WTC11 (cell line): Measurements from ENCODE around the gene CACNA2D1. TPM values are rescaled to one million over a fixed set of nuclear protein-coding genes. Genes with fewer than 3 reads are reported as not detected.

Source experiments
- ATAC-seq: fragments of 200-7000 bp; cut with Tn5 transposase; 2 replicates; pipeline ENCODE4 v1.10.0; 2021; ENCODE audit warnings: mild to moderate bottlenecking, moderate library complexity
- CTCF ChIA-PET: fragments of 300-600 bp; sonication (Branson Sonifier 250); formaldehyde crosslinking; loops from one replicate; lab custom pipeline; 2021; ENCODE audit warnings: antibody characterized with exemption; lab: Charles Lee
- POLR2A ChIA-PET: fragments of 350-600 bp; sonication (Branson Sonifier 250); formaldehyde crosslinking; loops from one replicate; lab custom pipeline; 2021; ENCODE audit warnings: antibody characterized with exemption; lab: Charles Lee
- DNase-seq: peaks from one replicate; pipeline ENCODE4 v3.0.0; 2021; ENCODE audit warnings: low spot score
- H3K27ac Mint-ChIP-seq: 2 replicates; pipeline ENCODE4 v1.8.0; 2021; ENCODE audit warnings: mixed read lengths
- H3K27me3 Mint-ChIP-seq: 2 replicates; pipeline ENCODE4 v1.8.0; 2021; ENCODE audit warnings: low read depth, mild to moderate bottlenecking, moderate library complexity, mixed read lengths
- H3K36me3 Mint-ChIP-seq: 2 replicates; pipeline ENCODE4 v1.8.0; 2021; ENCODE audit warnings: mixed read lengths
- H3K4me1 Mint-ChIP-seq: 2 replicates; pipeline ENCODE4 v1.8.0; 2022; ENCODE audit warnings: mixed read lengths
- H3K4me3 Mint-ChIP-seq: 2 replicates; pipeline ENCODE4 v1.8.0; 2021; ENCODE audit warnings: mild to moderate bottlenecking, moderate library complexity, mixed read lengths
- H3K9me3 Mint-ChIP-seq: 2 replicates; pipeline ENCODE4 v1.8.0; 2021; ENCODE audit warnings: mixed read lengths
- AFF4 ChIP-seq: sonication (generic); formaldehyde crosslinking; IDR thresholded peaks from 2 replicates; pipeline ENCODE4 v1.8.1; 2023; ENCODE audit warnings: mild to moderate bottlenecking, missing genetic modification reagents, borderline replicate concordance
- E2F1 ChIP-seq: sonication (generic); formaldehyde crosslinking; IDR thresholded peaks from 2 replicates; pipeline ENCODE4 v1.8.0; 2022; ENCODE audit warnings: mild to moderate bottlenecking, missing genetic modification reagents
- ERG ChIP-seq: fragments of 250-450 bp; sonication (Bioruptor Pico); IDR thresholded peaks from 2 replicates; pipeline ENCODE4 v1.8.0; 2021; ENCODE audit warnings: mild to moderate bottlenecking
- IRF1 ChIP-seq: sonication (generic); formaldehyde crosslinking; IDR thresholded peaks from 2 replicates; pipeline ENCODE4 v1.8.0; 2023; ENCODE audit warnings: missing genetic modification reagents
- MAX ChIP-seq: sonication (generic); formaldehyde crosslinking; IDR thresholded peaks from 2 replicates; pipeline ENCODE4 v1.8.0; 2022; ENCODE audit warnings: mild to moderate bottlenecking, missing genetic modification reagents
- MLX ChIP-seq: sonication (generic); formaldehyde crosslinking; IDR thresholded peaks from 2 replicates; pipeline ENCODE4 v1.8.1; 2023; ENCODE audit warnings: mild to moderate bottlenecking, missing genetic modification reagents, moderate library complexity
- MXD4 ChIP-seq: fragments of 250-450 bp; sonication (Bioruptor Pico); IDR thresholded peaks from 2 replicates; pipeline ENCODE4 v1.8.0; 2021; ENCODE audit warnings: mild to moderate bottlenecking, moderate library complexity, borderline replicate concordance
- SMAD3 ChIP-seq: sonication (generic); formaldehyde crosslinking; IDR thresholded peaks from 2 replicates; pipeline ENCODE4 v1.8.0; 2022; ENCODE audit warnings: missing genetic modification reagents, mild to moderate bottlenecking, borderline replicate concordance
- SMAD4 ChIP-seq: sonication (generic); formaldehyde crosslinking; IDR thresholded peaks from 2 replicates; pipeline ENCODE4 v1.8.0; 2022; ENCODE audit warnings: mild to moderate bottlenecking, missing genetic modification reagents
- STAT6 ChIP-seq: sonication (generic); formaldehyde crosslinking; conservative IDR thresholded peaks from 2 replicates; pipeline ENCODE4 v1.8.1; 2023; ENCODE audit warnings: mild to moderate bottlenecking, low read depth, missing genetic modification reagents, moderate library complexity
- TEAD1 ChIP-seq: sonication (generic); formaldehyde crosslinking; IDR thresholded peaks from 2 replicates; pipeline ENCODE4 v1.8.0; 2022; ENCODE audit warnings: mild to moderate bottlenecking, missing genetic modification reagents
- ZBTB21 ChIP-seq: sonication (generic); formaldehyde crosslinking; IDR thresholded peaks from 2 replicates; pipeline ENCODE4 v1.8.1; 2023; ENCODE audit warnings: mild to moderate bottlenecking, missing genetic modification reagents, borderline replicate concordance
- ZBTB43 ChIP-seq: sonication (generic); formaldehyde crosslinking; IDR thresholded peaks from 2 replicates; pipeline ENCODE4 v1.8.1; 2023; ENCODE audit warnings: mild to moderate bottlenecking, missing genetic modification reagents
- ZNF219 ChIP-seq: sonication (generic); formaldehyde crosslinking; IDR thresholded peaks from 2 replicates; pipeline ENCODE4 v1.8.0; 2023; ENCODE audit warnings: missing genetic modification reagents, mild to moderate bottlenecking, borderline replicate concordance
- total RNA-seq: library from RNA; stranded (reverse); gene quantifications from 3 replicates; pipeline ENCODE4 v1.2.3, GENCODE V29; 2021
- TF ChIP-seq, protein P1 (sequence below): sonication (generic); formaldehyde crosslinking; IDR thresholded peaks from 2 replicates; pipeline ENCODE4 v1.8.1; 2022; ENCODE audit warnings: low read depth, missing genetic modification reagents, borderline replicate concordance
- TF ChIP-seq, protein P2 (sequence below): sonication (generic); formaldehyde crosslinking; IDR thresholded peaks from 2 replicates; pipeline ENCODE4 v1.8.0; 2022; ENCODE audit warnings: mild to moderate bottlenecking, missing genetic modification reagents
- TF ChIP-seq, protein P3 (sequence below): fragments of 250-450 bp; sonication (Bioruptor Pico); IDR thresholded peaks from 2 replicates; pipeline ENCODE4 v1.9.0; 2021; ENCODE audit warnings: moderate library complexity, mild to moderate bottlenecking, inconsistent platforms, borderline replicate concordance

Gene CACNA2D1
- total RNA-seq, 1 experiment from 2014 or later, result 33.3 TPM

- H3K27ac Mint-ChIP-seq, result no peak overlapping the region
- no peaks in the 10 kb centered on the region for H3K27me3 Mint-ChIP-seq
- POLR2A ChIA-PET, result no interaction called here
- CTCF ChIA-PET, result no interaction called here
- H3K4me3 Mint-ChIP-seq, result no peak overlapping the region
- H3K4me1 Mint-ChIP-seq, result peaks cover 1% of the 10 kb centered on the region; the same call in 1 of the 2 replicates
- DNase-seq (no peak), ATAC-seq (no peak)
- H3K9me3 Mint-ChIP-seq, result peaks cover 11% of the 10 kb centered on the region
- TF ChIP-seq ERG (CRISPR knock-in tag) (no peak), ZBTB21 (CRISPR knock-in tag) (no peak), IRF1 (CRISPR knock-in tag) (no peak), SMAD3 (CRISPR knock-in tag) (no peak), TEAD1 (CRISPR knock-in tag) (no peak), STAT6 (CRISPR knock-in tag) (no peak), ZBTB43 (CRISPR knock-in tag) (no peak), MAX (CRISPR knock-in tag) (no peak), E2F1 (CRISPR knock-in tag) (no peak), ZNF219 (CRISPR knock-in tag) (no peak), SMAD4 (no peak), MXD4 (CRISPR knock-in tag) (no peak), AFF4 (CRISPR knock-in tag) (no peak), MLX (CRISPR knock-in tag) (no peak)
- TF ChIP-seq, protein P1, sequence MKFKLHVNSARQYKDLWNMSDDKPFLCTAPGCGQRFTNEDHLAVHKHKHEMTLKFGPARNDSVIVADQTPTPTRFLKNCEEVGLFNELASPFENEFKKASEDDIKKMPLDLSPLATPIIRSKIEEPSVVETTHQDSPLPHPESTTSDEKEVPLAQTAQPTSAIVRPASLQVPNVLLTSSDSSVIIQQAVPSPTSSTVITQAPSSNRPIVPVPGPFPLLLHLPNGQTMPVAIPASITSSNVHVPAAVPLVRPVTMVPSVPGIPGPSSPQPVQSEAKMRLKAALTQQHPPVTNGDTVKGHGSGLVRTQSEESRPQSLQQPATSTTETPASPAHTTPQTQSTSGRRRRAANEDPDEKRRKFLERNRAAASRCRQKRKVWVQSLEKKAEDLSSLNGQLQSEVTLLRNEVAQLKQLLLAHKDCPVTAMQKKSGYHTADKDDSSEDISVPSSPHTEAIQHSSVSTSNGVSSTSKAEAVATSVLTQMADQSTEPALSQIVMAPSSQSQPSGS (CRISPR knock-in tag), result no peak
- TF ChIP-seq, protein P2, sequence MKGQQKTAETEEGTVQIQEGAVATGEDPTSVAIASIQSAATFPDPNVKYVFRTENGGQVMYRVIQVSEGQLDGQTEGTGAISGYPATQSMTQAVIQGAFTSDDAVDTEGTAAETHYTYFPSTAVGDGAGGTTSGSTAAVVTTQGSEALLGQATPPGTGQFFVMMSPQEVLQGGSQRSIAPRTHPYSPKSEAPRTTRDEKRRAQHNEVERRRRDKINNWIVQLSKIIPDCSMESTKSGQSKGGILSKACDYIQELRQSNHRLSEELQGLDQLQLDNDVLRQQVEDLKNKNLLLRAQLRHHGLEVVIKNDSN (CRISPR knock-in tag), result no peak
- TF ChIP-seq, protein P3, sequence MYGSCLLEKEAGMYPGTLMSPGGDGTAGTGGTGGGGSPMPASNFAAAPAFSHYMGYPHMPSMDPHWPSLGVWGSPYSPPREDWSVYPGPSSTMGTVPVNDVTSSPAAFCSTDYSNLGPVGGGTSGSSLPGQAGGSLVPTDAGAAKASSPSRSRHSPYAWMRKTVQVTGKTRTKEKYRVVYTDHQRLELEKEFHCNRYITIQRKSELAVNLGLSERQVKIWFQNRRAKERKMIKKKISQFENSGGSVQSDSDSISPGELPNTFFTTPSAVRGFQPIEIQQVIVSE (CRISPR knock-in tag), result no peak
- TF ChIP-seq, all 79 proteins: peak for 0
- H3K36me3 Mint-ChIP-seq, result peaks cover 10% of the 10 kb centered on the region
Measured at GRCh38 chr7:82419200-82419599, 24.4 kb downstream of the CACNA2D1 start.
